ENCODE data around the gene TTLL10. TPM values are rescaled to one million over a fixed set of nuclear protein-coding genes. Genes with fewer than 3 reads are reported as not detected.

The TTLL10 gene
- polyA plus RNA-seq, 1 donor from 2014 or later, result not detected

DNA sequence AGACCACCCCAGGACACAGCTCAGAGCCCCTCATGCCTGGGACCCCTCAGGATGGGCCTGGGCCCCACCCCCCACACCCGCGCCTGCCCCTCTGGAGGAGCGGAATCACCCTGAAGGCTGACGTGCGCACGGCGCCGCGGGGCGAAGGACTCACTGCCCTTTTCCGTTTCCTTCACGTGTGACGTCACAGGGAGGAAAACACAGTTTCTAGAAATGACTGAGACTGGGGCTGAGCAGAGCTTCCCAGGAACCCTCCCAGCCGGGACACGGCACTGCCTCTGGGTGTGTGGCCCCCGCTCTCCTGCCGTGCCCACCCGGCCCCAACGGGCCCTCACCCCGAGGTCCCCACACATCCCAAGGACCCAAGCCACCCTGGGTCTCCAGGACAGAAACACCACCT, 45.7 kb downstream of the TTLL10 start:
- no peak overlapping the region for H3K4me3 ChIP-seq (ENCODE audit: low read length)
- no peak overlapping the region for H2AFZ ChIP-seq (ENCODE audit: low read depth, low read length)
- TF ChIP-seq EP300 (conservative IDR thresholded peaks at IDR 0.05; ENCODE audit: poor library complexity, severe bottlenecking) (no peak), SMC3 (conservative IDR thresholded peaks at IDR 0.05; ENCODE audit: poor library complexity) (no peak), MXI1 (conservative IDR thresholded peaks at IDR 0.05; ENCODE audit: poor library complexity, severe bottlenecking) (no peak), TAF1 (IDR thresholded peaks at IDR 0.05; ENCODE audit: low read depth) (no peak), EZH2 (IDR thresholded peaks at IDR 0.05; ENCODE audit: borderline replicate concordance, insufficient read depth, low read length, poor library complexity, severe bottlenecking) (no peak), RAD21 (conservative IDR thresholded peaks at IDR 0.05) (no peak), CTCF (IDR thresholded peaks at IDR 0.05; ENCODE audit: poor library complexity, severe bottlenecking) (no peak), POLR2AphosphoS5 (IDR thresholded peaks at IDR 0.05) (no peak)
- TF ChIP-seq, protein P1, sequence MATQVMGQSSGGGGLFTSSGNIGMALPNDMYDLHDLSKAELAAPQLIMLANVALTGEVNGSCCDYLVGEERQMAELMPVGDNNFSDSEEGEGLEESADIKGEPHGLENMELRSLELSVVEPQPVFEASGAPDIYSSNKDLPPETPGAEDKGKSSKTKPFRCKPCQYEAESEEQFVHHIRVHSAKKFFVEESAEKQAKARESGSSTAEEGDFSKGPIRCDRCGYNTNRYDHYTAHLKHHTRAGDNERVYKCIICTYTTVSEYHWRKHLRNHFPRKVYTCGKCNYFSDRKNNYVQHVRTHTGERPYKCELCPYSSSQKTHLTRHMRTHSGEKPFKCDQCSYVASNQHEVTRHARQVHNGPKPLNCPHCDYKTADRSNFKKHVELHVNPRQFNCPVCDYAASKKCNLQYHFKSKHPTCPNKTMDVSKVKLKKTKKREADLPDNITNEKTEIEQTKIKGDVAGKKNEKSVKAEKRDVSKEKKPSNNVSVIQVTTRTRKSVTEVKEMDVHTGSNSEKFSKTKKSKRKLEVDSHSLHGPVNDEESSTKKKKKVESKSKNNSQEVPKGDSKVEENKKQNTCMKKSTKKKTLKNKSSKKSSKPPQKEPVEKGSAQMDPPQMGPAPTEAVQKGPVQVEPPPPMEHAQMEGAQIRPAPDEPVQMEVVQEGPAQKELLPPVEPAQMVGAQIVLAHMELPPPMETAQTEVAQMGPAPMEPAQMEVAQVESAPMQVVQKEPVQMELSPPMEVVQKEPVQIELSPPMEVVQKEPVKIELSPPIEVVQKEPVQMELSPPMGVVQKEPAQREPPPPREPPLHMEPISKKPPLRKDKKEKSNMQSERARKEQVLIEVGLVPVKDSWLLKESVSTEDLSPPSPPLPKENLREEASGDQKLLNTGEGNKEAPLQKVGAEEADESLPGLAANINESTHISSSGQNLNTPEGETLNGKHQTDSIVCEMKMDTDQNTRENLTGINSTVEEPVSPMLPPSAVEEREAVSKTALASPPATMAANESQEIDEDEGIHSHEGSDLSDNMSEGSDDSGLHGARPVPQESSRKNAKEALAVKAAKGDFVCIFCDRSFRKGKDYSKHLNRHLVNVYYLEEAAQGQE (IDR thresholded peaks at IDR 0.05; ENCODE audit: borderline replicate concordance), result no peak
- H3K79me2 ChIP-seq (replicated peaks; ENCODE audit: insufficient read depth, low read length), result no peaks in the 10 kb centered on the region
- no peaks in the 10 kb centered on the region for H3K9me3 ChIP-seq (ENCODE audit: low read length)
- no peaks in the 10 kb centered on the region for H3K27me3 ChIP-seq (ENCODE audit: insufficient read depth, low read depth, low read length)
- H3K27ac ChIP-seq (ENCODE audit: low read length), result no peak overlapping the region
- H4K20me1 ChIP-seq (ENCODE audit: insufficient read depth), result no peaks in the 10 kb centered on the region
- no peaks in the 10 kb centered on the region for H3F3A ChIP-seq (ENCODE audit: insufficient read depth, low read length, poor library complexity, severe bottlenecking)
- H3K9ac ChIP-seq (ENCODE audit: low read length), result no peak overlapping the region
- no peak overlapping the region for H3K4me2 ChIP-seq (ENCODE audit: low read length)
- H3K36me3 ChIP-seq (ENCODE audit: insufficient read depth, low read length), result no peaks in the 10 kb centered on the region
- H3K9me2 ChIP-seq (ENCODE audit: insufficient read depth, low read length), result no peaks in the 10 kb centered on the region

DNA sequence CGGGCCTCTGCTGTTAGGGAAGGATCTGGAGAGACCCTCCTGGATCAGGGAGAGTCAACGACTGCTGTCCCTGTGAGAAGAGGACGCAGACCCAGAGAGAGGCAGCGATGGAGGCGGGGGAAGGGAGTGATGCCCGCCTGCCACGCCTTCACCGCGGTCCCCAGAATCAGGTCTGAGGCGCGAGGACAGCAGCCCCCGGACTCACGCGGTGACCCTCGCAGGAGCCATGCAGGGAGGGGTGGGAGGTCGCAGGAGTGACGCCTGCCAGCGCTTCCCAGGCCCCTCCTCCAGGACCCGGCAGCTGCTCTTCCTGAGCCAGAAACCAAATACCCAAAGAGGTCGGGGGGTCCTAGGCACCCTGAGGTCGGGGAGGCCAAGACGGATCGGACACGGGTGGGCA, 46.5 kb downstream of the TTLL10 start:
- no peak overlapping the region for H3K4me3 ChIP-seq (ENCODE audit: low read length)
- no peaks in the 10 kb centered on the region for H3K79me2 ChIP-seq (replicated peaks; ENCODE audit: insufficient read depth, low read length)
- H2AFZ ChIP-seq (ENCODE audit: low read depth, low read length), result no peak overlapping the region
- no peak overlapping the region for H3K27ac ChIP-seq (ENCODE audit: low read length)
- TF ChIP-seq RAD21 (conservative IDR thresholded peaks at IDR 0.05), result no peak
- TF ChIP-seq TAF1 (IDR thresholded peaks at IDR 0.05; ENCODE audit: low read depth), result no peak
- no peak for TF ChIP-seq MXI1 (conservative IDR thresholded peaks at IDR 0.05; ENCODE audit: poor library complexity, severe bottlenecking)
- no peak for TF ChIP-seq EZH2 (IDR thresholded peaks at IDR 0.05; ENCODE audit: borderline replicate concordance, insufficient read depth, low read length, poor library complexity, severe bottlenecking)
- no peaks in the 10 kb centered on the region for H3K9me3 ChIP-seq (ENCODE audit: low read length)
- H3F3A ChIP-seq (ENCODE audit: insufficient read depth, low read length, poor library complexity, severe bottlenecking), result no peaks in the 10 kb centered on the region
- H4K20me1 ChIP-seq (ENCODE audit: insufficient read depth), result no peaks in the 10 kb centered on the region
- no peak overlapping the region for H3K4me2 ChIP-seq (ENCODE audit: low read length)
- H3K36me3 ChIP-seq (ENCODE audit: insufficient read depth, low read length), result no peaks in the 10 kb centered on the region
- H3K27me3 ChIP-seq (ENCODE audit: insufficient read depth, low read depth, low read length), result no peaks in the 10 kb centered on the region
- H3K9ac ChIP-seq (ENCODE audit: low read length), result no peak overlapping the region
- H3K9me2 ChIP-seq (ENCODE audit: insufficient read depth, low read length), result no peaks in the 10 kb centered on the region
